ENCODE results near the gene LMOD1.

GRCh38 chr1:201930137-201930536 lies 16.2 kb downstream of the LMOD1 start:
- TF ChIP-seq CTCF (IDR thresholded peaks at IDR 0.05; ENCODE audit: extremely low read depth in 1 of 2, insufficient read depth in 1 of 2, low read depth in 1 of 2, low read length in 2 of 2) (no peak), POLR2AphosphoS5 (IDR thresholded peaks at IDR 0.05; ENCODE audit: insufficient read depth, low read depth, low read length) (no peak), EZH2 (IDR thresholded peaks at IDR 0.05; ENCODE audit: borderline replicate concordance, low read depth, low read length, severe bottlenecking) (no peak), MAX (IDR thresholded peaks at IDR 0.05; ENCODE audit: insufficient read depth, insufficient read length) (no peak), FOS (IDR thresholded peaks at IDR 0.05; ENCODE audit: borderline replicate concordance, insufficient read depth, low read length) (no peak), MYC (IDR thresholded peaks at IDR 0.05; ENCODE audit: low read depth, low read length) (no peak), POLR2A (IDR thresholded peaks at IDR 0.05; ENCODE audit: low read depth, low read length) (no peak), GATA2 (IDR thresholded peaks at IDR 0.05; ENCODE audit: insufficient read depth, insufficient read length, low read depth, low read length) (no peak), JUN (IDR thresholded peaks at IDR 0.05; ENCODE audit: borderline replicate concordance, insufficient read depth, insufficient read length, low read depth) (no peak)

Measured in endothelial cell of umbilical vein (primary cell).